GM18502 (cell line): Measurements from ENCODE around the gene AUH.
"Not testable (repeated sequence)": the region's sequence is repeated elsewhere in the genome, so short reads cannot be mapped to it uniquely, and the experiment has no call there.

Experiments
- ATAC-seq: cut with Tn5 transposase; IDR thresholded peaks from one replicate; pipeline ENCODE4 v1.9.1; 2021; ENCODE audit warnings: mild to moderate bottlenecking; ENCODE audit not compliant: unreplicated experiment, poor library complexity

AUH gene

DNA sequence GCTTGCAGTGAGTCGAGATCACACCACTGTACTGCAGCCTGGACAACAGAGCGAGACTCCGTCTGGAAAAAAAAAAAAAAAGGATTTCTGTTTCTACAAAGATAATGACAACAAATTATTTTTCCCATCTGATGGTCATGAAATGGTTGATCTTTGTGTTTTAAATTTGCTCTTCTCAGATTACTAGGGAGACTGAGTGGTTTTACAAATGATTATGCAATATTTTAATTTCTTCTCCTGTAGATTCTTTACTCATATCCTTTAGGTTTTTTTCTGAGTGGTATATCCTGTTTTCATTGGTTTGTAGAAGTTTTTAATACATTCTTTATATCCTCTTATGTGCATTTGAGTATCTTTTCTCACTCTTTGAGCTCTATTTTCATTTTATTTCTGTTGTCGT, 20.6 kb upstream of the AUH start:
- ATAC-seq: no peak

DNA sequence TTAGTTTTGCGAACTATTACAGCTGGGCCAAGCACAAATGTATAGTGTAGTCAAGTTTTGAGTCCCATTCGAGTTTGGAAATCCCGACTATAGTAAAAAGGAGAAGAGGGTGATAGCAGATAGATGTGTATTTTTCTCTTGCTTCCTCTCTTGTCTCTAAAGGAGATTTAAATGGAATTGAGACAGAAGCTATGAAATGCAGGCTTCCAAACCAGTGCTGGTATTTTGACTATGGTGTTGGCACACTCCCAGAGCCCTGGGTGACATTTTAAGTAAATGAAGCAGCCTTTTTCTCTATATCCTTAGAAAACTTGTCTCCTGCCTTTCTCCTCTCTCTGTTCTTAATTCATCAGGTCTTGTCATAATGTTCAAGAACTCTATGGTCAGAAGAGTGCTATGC, 17.7 kb upstream of the AUH start:
- no peak for ATAC-seq

DNA sequence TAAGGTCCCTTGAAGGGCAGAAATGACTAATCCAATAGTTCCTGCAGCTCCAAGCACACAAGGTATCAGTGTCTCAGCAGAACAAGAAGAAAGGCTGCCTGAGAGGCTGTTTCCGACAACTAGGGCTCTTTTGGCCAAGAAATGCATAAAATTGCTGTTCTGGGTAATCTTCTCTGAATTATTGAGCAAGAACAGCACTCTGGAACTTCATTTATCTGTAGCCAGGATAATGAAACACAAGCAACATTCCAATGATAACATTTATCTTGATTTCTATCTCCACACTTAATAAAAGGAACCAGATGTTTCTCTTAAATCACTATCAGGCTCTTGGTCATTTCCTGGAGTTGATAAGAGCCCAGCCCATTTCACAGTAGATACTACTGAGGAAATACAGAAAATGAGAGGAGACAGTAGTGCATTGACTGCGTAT, 17.0 kb upstream of the AUH start:
- no peak for ATAC-seq

DNA sequence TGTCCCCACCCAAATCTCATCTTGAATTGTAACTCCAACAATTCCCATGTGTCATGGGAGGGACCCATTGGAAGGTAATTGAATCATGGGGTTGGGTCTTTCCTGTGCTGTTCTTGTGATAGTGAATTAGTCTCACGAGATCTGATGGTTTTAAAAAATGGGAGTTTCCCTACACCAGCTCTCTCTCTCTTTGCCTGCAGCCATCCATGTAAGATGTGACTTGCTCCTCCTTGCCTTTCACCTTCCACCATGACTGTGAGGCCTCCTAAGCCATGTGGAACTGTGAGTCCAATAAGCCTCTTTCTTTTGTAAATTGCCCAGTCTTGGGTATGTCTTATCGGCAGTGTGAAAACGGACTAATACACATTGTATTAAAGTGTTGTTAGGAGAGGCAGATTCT, 16.3 kb upstream of the AUH start:
- ATAC-seq: not testable (repeated sequence)

GRCh38 chr9:91376239-91376638, 14.5 kb upstream of the AUH start:
- no peak for ATAC-seq

DNA sequence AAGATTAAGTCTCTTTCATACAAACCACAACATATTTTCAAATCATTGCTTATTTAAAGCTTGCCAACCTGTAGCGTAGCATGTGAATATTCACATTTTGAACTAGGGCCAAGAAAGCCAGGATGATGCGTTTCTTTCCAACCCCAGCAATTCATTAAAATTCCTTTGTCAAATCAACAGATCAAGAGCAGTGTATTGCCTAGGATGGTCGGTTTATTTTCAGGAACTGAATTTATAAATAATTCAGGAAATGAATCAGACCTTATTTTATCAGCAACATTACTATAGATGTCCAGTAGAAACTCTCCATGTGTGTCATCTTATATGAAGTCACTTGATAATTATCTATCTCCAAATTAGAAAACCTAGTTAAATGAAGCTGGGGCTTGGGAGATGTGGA, 13.2 kb upstream of the AUH start:
- ATAC-seq: no peak

- ATAC-seq: no peak
These were observed 10.2 kb upstream of the AUH start for GRCh38 chr9:91371894-91372293.

- not testable (repeated sequence) for ATAC-seq
These were observed 8.3 kb upstream of the AUH start for GRCh38 chr9:91370006-91370405.

DNA sequence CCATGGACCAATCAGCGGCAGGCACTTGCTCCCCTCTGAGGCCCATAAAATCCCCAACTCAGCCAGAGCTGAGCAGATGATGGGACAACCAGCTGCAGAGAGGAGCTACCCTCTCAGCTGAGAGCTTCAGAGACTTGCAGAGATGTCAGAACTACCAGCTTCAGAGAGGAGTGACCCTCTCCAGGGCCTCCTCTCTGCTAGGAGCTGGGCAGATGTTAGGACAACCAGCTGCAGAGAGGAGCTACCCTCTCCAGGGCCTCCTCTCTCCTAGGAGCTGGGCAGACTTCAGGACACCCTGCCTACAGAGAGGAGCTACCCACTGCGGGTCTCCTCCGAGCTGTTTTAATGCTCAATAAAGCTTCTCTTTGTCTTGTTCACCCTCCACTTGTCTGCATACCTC, 3.0 kb upstream of the AUH start:
- no peak for ATAC-seq

DNA sequence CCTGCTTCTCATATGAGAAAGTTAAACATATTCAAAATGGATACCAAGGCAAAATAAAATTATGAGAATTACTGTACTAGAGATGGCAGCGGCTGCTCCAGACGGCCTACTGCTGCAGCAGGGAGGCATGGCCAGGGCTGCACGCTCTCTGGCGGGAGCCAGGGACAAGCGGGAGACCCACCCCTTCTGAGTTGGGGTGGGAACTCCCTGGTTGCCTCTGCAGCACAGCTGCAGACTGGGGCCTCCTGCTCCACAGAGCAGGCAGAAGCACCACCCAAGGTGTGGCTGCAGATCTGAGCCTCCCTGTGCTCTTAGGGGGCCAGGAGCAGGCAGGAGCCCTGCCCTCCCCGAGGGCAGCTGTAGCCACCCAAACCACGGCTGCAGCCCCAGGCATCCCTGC, 2.3 kb upstream of the AUH start:
- ATAC-seq: no peak

DNA sequence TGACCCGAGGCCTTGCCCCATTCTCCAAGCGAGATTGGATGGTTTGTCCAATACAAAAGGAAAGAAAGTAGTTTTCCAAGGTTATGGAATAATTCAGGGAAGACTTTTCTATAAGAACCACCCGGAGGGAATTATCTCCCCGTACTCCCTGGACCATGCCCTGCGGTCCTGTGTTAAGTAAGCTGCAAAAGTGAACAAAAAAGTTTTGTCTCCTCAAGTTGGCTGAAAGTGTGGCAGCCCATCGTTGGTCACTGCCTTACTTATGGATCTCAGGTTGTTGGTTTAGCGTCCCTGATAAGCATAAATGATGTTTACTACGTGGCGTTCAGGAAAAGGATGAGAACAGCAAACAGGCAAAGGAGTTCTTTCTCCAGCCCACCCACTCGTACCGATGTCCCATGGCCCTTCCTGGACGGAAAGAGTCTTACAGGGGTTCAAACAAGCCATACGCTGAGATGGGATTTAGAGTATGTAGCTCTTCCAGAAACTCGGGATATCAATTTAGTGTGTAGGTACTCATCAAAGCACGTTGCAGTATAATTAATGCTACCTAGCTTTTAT, 413 bp upstream of the AUH start:
- no peak for ATAC-seq

DNA sequence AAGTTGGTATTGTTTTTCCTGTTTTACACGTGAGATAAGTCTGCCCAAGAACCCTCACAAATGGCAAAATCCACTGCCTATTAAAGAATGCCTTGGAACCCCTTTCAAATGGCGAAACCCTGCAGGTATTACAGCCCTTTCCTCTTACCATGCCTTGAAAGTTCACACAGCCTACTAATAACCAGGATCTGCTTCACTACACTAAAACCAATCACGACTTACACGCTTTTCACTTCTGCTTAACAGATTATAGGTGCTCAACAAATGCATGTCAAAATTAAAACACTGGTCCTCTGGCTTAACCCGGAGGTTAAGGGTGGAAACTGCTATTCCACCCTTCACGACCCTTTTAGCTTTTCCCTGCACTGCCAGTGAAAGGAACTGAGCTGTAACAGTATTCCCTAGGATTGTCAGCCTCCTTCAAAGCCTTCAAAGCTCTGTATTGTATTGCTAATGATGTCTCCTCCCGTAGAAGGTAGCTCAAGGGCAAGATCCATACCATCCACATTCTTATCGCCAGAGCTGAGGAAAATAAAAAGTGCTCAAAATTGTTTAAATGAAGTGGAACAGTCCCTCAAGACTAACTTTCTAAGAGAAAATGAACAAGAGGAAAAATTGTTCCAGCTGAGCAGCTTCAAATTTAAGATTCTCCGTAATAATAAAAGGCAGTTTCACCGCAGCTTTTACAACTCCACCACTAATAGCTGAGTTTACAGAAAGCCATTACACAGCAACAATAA, 997 bp downstream of the AUH start:
- no peak for ATAC-seq

- ATAC-seq: no peak
These were observed 1.8 kb downstream of the AUH start for GRCh38 chr9:91359734-91360470.

GRCh38 chr9:91359083-91359482, 2.6 kb downstream of the AUH start:
- no peak for ATAC-seq

- no peak for ATAC-seq
These were observed 6.8 kb downstream of the AUH start for GRCh38 chr9:91354881-91355280.

- ATAC-seq: no peak
These were observed 12.6 kb downstream of the AUH start for GRCh38 chr9:91349115-91349555.

DNA sequence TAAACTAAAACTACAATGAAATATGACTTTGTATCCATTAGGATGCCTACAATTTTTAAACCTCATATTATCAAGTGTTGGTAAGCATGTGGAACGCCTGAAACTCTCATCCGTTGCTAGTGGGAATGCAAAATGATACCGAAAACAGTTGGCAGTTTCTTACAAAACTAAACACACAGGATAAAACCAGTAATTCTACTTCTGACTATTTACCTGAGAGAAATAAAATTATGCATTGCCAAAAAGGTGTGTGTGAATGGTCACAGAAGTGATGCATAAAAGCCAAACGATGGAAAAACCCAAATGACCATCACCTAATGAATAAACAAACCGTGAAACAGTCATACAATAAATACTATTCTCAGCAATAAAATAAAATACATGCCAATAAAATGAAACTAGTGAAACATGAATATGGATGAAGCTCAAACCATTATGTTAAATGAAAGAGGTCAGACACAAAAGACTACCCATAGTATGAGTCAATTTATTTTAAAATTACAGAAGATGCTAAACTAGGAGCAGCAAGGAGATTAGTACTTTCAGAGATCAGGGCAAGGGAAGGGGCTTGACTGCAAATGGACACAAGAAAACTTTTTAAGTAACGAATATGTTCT, 13.4 kb downstream of the AUH start:
- no peak for ATAC-seq

- no peak for ATAC-seq
These were observed 14.3 kb downstream of the AUH start for GRCh38 chr9:91347377-91347776.

GRCh38 chr9:91346644-91347043, 15.1 kb downstream of the AUH start:
- no peak for ATAC-seq

DNA sequence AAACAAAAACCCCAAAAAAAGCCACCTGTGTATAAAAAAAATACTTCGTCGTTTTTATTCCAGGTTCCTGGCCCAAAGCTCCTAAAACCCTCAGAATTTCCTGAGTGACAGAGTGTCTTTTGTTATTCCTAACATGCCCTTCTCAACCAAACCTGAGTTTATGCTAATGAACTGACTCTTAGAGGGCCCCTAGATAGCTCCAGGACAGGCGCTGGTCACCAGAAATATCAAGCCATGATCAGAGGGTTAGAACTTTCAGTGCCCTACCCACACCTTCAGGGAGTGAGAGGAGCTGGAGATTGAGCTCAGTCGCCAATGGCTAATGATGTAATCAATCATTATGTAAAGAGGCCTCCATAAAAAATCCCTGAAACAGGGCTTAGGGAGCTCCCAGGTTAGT, 15.7 kb downstream of the AUH start:
- ATAC-seq: no peak

- ATAC-seq: no peak
These were observed 19.1 kb downstream of the AUH start for GRCh38 chr9:91342575-91342974.
